LoVo (cell line): ENCODE results near the gene WWC1.
"Not testable (repeated sequence)": the region's sequence is repeated elsewhere in the genome, so short reads cannot be mapped to it uniquely, and the experiment has no call there.

Experiments
- DNase-seq: peaks from one replicate; pipeline ENCODE4 v3.0.0-alpha.2; 2016; ENCODE audit warnings: low spot score

The WWC1 gene

DNA sequence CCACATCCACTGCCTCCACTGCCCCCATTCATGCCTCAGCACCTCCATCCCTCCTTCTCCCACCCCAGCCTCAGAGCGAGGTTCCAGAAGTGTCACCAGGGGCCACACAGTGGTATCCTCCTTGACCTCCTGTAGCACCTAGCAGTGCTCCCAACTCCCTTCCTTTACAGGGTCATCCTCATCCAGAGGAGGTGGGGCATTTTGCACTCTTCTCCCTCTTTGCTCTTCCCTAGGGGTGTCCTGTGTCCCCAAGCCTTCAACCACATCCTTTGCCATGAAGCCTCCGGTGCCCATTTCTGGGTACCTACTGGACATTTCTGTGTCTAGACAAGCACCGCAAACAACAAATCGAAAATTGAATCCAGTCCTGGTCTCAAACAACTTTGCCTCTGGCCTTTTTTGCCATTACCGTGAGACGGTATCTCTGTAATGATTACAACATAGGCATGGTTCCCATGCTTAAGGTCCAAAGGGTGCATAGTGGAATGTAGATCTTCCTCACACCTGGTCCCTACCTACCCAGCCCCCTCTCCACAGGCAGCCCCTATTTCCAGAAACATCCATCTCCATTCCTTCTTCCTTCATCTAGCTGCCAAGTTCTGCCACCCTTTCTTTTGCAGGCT, 17.6 kb downstream of the WWC1 start:
- no peak for DNase-seq

DNA sequence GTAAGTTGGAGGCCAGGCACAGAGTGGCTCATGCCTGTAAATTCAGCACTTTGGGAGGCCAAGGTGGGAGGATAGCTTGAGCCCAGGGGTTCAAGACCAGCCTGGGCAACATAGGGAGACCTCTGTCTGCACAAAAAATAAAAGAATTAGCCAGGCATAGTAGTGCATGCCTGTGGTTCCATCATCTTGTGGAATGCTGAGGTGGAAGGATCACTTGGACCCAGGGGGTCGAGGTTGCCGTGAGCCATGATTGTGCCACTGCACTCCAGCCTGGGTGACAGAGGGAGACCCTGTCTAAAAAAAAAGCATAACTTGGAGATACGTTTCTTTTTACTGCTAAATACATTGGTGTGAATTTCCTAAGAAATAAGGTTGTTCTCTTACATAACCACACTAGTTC, 19.1 kb downstream of the WWC1 start:
- DNase-seq = not testable (repeated sequence)

DNA sequence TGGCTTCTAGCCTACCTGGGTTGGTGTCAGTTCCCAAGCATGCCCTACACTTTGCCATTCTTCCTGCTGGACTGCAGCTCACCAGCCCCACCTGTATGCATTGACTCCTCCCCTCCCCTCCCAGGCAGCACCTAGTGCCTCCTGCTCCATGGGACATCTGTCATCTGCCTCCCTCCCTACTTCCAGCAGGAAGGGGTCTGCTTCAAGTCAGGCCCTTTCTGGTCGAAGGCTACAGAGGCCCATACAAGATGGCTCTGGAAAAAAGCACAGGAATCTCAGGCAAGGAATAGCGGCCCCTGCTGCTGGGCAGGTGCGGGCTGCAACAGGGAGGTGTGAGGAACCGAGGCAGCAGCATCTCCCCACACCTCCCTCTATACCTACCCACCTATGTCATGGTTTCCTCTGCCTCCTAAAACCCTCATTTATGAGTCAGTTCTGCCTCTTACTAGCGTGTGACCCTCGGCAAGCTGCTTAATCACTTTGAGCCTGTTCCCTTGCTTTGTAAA, 19.7 kb downstream of the WWC1 start:
- no peak for DNase-seq

DNA sequence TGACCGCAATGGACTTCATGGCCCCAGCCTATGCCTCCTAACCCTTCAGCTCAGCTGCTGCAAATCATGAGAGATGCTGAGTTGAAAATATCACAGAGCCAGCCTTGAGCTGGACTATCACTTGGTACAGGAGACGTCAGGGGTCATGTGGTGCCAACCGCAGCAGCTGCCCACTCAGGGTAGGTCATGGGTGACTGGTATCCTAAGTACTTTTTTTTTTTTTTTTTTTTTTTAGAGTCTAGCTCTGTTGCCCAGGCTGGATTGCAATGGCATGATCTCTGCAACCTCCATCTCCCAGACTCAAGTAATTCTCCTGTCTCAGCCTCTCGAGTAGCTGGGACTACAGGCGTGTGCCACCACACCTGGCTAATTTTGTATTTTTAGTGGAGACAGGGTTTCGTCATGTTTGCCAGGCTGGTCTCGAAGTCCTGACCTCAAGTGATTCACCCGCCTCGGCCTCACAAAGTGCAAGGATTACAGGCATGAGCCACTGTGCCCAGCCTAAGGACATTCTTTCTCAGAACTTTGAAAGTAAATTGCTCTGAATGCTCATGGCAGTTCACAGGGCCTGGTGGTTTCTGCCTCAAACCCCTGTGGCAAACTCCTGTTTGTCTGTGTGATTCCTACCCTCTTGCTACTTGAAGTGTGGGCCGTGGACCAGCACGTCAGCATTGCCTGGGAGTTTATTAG, 21.3 kb downstream of the WWC1 start:
- DNase-seq = no peak

DNA sequence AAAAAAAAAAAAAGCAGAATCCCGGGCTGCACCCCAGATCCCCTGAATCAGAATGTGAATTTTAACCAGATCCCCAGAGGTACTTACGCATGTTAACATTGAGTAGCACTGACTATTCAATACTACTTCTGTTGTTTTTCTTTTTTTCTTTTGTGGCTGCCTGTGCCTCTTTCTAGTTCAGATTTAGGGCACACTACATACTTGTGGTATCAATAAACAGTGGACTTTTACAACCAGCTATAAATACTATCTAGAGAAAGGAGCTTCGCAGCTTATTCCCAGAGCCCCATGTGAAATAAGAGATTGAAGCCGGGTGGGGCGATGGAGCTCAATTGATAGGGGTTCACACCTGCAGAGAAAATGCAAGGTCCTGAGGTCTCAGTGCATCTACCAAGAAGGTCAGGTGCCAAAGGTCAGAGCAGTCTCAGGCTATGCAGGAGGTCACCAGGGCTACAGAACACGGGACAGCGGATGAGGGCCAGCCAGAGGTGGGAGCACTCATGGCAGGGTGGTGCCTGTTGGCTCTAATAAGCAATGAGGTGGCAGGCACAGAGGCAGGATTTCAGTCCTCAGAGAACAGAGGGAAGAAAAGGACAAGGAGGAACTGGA, 22.3 kb downstream of the WWC1 start:
- DNase-seq = peak; percentile 54

DNA sequence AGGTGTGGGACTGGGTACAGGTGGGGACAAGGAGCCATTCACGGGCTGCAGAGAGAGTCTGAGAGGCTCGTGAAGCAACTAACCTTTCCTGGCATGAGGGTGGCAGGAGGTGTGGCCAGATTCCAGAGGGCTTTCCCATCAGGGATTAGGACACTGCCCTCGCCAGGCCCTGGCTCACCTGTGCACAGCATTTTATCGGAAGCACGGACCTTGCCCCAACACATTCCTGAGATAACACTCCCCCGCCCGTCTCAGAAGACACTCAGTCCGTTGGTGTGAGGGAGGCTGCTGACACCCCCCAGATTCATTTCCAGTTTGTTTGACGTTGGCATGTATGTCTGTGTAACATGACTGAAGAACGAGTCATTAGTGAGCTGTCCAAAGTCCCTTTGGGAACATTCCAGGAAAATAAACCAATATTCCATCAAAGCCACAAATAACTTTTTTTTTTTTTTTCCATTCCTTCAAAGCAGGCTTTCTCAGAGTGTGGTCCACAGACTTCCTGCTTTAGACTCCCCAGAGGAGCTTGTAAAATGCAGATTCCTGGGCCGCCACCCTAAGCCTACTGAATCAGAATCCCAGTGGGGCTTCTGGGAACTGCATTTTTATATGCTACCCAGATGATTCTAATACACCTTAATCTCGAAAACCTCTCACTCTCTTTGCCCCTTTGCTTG, 23.4 kb downstream of the WWC1 start:
- peak; percentile 97 for DNase-seq

DNA sequence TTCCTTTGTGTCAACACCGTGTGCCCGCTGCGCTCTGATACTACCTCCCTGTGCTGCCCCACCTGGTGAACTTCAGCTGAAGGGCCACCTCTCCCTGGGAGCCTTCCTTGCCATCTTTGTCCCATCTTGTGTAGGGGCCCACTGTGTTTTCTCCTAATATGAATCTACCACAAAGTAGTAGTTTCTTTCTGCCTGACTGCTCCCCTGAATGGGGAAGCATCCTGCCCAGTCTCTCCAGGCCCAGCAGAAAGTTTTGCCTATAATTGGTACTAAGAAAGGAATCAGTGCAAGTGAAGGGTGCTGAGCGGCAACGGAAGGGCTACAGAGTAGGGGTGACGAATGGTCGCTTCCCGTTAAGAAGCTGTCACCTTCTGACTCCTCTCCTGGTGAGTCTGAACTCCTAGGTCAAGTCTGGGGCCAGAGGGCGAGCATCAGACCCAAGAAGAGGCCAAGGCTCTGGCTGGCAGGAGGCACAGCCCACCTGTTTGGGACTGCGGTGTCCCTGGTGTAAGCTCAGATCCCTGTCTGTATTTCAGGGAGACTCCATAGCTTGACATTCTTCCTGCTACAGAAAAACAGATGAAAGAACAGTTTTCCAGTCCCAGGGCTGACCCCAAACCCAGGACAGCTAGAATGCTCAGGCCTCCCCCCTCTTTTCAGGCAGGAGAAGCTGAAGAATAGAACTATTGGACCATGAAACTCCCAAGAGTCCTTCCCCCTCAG, 24.1 kb downstream of the WWC1 start:
- no peak for DNase-seq

DNA sequence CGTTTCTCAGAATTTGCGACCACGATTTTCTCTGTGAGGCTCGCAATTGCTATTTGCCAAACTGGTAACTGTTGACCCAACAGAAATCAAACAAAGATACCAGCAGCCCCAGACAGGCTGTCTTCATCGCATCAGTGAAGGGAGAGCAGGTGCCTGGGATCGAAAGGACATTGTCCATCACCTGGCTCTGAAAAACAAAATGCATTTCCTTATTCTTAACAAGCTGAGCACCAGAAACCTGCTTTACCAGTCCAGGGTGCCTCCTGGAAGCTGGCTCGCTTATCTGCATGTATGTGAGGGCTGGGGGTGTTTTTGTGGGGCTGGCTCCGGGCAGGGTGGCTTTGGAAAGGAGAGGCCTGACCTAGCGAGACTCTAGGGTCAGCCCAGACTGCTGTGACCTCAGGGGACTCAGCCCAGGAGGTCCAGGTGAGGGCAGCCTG, 24.7 kb downstream of the WWC1 start:
- DNase-seq = peak; percentile 34

DNA sequence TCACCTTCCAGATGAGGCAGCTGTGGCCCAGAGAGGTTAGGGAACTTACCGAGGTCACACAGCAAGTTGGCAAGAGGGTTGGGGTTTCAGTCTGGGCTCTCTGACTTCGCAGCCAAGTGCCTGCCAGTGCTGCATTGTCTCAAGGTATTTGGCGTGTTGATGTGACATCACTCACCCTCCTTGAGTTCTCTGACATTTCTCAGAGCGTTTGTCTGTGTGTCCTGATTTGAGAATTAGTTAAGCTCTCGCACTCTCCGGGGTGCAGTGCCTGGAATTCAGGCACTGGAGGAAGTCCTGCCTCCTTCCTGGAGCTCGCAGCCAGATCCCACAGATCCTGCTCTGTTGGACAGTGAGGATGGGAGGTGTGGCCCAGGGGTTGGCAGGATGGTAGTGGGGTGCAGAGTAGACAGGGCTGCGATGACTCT, 25.7 kb downstream of the WWC1 start:
- DNase-seq = no peak

DNA sequence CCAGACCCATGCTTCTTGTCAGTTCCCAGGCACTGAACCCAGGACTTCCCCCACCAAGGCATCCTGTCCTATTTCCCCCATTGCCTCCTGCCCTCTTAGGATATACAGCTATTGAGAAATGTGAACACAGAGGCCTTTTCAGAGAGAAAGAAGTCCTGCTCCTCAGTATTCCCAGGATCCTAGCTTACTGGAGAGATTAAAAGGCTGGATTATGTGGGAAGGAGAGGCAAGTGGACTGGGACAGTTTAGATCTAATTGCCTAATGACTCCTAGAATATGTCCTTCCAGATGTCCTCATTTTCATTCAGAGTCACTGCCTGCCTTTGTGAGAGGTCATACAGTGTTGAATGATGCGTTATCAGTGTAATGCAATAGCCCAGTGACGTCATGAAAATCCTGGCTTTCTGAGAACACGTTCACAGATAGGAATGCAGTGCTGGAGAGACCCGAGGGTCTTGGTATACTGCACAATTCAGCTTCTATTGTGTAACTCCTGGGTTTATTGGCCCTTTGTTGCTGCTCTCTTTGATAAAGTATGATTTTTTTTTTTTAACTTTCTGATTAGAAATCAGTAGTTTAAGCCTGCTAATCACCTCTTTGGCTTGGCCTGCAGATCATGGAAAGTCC, 26.2 kb downstream of the WWC1 start:
- DNase-seq = no peak

DNA sequence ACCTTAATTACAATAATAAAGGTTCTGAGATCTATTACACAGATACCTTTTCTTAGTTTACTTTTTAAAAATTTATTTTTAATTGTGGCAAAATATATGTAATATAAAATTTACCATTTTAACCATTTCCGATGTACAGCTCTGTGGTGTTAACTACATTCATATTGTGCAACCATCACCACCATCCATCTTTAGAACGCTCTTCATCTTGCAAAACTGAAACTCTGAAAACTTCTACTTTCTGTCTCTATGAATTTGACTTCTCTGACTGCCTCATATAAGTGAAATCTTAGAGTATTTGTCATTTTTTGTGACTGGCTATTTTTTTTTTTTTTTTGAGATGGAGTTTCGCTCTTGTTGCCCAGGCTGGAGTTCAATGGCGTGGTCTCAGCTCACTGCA, 26.8 kb downstream of the WWC1 start:
- DNase-seq = no peak

DNA sequence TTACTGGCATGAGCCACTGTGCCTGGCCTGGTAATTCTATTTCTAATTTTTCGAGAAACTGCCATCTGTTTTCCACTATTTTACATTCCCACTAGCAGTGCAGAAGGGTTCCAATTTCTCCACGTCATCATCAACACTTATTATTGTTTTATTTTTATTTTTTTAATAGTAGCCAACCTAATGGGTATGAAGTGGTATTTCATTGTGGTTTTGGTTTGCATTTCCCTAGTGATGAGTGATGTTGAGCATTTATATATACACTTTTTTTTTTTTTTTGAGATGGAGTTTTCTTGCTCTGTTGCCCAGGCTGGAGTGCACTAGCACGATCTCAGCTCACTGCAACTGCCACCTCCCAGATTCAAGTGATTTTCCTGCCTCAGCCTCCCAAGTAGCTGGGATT, 28.3 kb downstream of the WWC1 start:
- no peak for DNase-seq

DNA sequence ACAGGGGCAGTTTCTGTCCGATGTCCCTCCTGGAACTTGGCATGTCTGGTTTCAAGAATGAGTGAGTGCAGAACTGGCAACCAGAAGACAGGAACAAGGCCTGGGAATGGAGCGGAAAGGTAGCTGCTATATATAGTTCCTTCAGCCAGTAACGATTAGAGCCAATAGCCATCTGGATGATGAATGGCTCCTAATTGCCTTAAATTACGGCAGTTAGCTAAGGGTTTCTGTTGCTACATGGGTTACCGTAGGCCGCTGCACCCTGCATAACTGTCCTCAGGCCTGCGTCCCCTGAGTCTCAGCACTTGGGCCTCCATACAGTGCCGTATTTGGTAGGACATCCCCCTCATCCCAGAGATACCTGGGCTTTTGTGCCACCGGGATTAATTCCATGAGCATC, 29.4 kb downstream of the WWC1 start:
- no peak for DNase-seq

DNA sequence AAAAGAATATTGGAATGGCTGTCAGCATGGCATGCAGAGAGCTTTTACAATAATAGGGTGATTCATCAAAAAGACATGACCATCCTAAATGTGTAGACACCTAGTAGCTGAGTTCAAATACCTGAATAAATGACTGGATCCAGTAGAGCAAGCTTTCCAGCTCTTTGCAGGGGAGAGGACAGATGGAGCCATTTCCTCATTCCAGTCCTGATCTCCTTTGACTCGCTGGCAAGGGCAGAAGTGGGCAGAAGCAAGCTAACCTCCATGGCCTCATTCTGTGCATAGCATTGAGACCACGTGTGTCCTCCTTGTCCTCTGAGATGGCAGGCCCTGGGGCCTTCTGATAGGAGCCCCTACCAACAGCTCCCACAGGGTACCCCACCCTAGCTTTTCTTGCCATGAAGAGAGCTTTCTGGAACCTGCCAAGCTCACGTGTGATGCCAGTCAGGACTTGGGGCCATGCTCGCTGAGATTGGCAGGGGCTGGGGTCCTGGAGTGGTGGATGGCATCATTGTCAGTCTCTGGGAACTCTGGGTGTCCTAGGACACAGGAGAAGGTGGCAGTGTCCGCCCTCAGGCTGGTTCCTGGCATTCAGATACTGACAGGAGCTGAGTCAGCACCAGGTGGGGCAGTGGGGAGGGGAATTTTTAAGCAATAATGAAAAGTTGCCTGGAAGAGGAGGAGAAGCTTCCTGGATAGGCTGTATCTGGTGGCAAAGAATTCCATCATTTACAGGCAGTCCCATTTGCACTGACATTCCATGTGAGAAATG, 33.6 kb downstream of the WWC1 start:
- DNase-seq = peak; percentile 81

DNA sequence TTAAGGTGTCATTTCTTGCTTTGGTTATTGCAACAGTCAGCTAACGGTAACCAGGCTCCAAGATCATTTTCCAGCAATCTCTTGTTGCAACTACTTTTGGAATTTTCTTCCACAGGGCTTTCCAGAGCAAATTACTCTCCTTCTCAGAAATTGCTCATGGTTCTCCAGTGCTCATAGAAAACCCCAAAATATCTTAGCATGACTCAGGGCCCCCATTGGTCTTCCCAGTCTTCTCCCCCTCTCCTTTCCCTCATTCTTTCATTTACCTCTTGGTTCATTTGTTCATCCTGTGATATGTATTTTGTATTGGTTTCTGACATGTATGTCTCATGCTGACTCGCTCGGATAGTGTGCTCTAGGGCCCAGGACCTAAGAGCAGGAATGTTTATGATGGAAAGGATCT, 35.6 kb downstream of the WWC1 start:
- DNase-seq = no peak

DNA sequence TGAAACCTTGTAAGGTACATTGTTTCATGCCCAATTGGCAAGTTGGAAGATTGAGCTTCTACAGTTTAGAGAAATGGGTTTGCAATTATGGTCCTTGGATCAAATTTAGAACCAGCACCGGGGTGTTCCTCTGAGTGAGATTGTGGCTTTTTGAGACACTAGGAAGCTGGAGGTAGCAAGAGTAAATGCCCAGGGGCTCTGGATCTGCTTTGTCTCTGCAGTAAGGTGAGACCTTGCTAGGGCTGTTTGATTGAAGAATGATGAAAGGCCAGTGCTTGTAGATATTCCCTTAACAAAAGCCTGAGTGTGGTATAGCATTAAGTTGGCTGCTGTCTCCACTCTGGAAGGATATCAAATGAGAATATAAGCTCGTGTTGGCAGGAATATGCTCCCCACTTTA, 36.0 kb downstream of the WWC1 start:
- DNase-seq = no peak

DNA sequence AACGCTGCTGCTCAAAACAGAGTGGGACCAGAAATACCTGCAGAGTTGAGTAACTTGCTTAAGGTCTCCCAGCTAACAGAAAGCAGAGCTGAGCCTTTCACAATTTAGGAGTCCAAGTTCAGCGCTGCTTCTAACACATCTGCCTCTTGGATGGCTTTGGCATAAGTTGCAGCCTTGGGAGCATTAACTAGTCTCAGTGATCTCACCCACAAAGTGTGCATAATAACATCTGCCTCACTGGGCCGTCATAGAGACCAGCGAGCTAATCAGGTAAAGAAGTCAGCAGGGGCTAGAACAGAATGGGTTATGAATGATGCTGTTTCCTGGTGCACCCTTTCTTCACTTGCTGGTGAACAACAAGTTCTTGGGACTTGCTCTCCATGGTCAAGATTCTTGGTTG, 36.5 kb downstream of the WWC1 start:
- DNase-seq = no peak

DNA sequence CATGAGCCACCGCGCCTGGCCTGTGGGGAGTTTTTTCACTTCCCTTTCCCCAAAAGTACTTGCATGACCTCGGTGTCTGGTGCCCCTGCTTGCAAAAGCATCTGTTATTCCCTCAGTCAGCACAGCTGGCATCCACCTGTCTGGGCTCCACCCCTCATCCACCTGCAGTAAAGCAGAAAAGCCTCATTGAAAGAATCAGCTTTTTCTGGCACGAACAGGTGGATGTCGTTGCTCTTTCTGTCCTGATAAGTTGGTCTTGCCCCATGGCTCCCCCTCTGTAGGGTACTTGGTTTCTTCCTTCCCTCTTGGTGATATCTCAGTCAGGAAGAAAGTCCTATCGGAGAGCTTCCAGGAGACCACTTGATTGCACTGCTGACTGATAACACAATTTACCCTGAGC, 37.4 kb downstream of the WWC1 start:
- DNase-seq = peak; percentile 67

DNA sequence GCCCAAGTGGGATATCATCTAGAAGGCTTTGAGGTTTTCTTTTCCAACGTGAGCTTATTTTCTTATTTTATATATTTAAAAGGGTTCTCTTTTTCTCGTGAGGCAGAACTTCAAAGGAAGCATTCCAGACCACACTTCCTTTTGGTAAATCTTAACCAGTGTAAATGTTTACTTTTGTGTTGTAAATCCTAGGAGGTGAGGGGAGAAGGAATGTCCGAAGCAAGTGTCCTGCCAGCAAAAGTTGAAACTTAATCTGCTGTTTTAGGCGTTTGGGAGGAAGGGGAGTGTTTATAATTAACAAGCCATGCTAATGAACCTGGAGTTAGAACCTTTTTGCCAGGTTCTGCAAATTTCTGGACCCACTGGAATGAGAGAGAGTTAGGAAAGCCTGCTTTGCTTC, 37.9 kb downstream of the WWC1 start:
- DNase-seq = peak; percentile 55

DNA sequence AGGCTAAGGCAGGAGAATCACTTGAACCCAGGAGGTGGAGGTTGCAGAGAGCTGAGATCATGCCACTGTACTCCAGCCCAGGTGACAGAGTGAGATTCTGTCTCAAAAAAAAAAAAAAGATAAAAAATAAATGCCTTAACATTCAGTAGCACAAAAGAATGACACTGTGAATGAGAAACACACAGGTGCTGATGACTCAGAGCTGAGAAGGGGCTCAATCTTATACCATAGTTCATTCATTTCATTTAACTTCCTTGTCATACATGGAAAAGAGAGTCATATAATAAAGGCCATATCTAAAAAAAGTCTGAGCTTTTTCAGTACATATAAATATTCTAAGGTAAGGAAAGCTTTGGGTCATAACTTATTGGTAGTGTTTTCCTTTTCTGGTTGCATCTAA, 40.6 kb downstream of the WWC1 start:
- no peak for DNase-seq

DNA sequence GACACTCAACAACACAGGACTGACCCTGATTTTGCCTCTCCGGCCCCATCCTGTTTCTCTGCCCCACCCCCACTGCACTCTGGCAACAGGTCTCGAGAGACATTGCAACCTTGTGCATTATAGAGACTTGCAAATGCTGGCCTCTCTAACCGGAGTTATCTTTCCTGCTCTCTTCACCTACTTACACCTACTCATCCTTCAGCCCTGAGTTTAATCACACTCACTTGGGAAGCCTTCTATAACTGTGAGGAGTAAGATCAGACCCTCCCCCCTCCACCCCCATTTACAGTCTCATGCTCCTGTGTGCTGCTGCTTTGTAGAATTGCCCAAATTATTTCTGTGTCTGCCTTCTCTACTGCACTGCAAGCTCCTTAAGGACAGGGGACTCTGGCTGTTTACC, 42.8 kb downstream of the WWC1 start:
- DNase-seq = no peak
